Esophagus muscularis mucosa (tissue), 4 donors: Measurements from ENCODE around the gene PCDH17. TPM values are rescaled to one million over a fixed set of nuclear protein-coding genes. Genes with fewer than 3 reads are reported as not detected.

ENCODE experiments used
- DNase-seq: peaks from one replicate; pipeline ENCODE4 v3.0.0-alpha.2; 2017; ENCODE audit errors: extremely low spot score
- H3K27ac ChIP-seq, 4 donors: fragments of 200-600 bp; sonication (generic); replicated peaks in 1 of 4; 1 replicate in 3 of 4; 2 replicates in 1 of 4; pipeline ENCODE4 v1.5.1; 2016 to 2019; ENCODE audit warnings: mild to moderate bottlenecking in 1 of 4
- H3K27me3 ChIP-seq, 4 donors: fragments of 200-600 bp; sonication (generic); one replicate each; pipeline versions ENCODE4 v1.5.1 to v1.6.0; 2016 to 2019
- H3K36me3 ChIP-seq, 4 donors: fragments of 200-600 bp; sonication (generic); one replicate each; pipeline ENCODE4 v1.5.1; 2016 to 2019
- H3K4me1 ChIP-seq, 4 donors: fragments of 200-600 bp; sonication (generic); one replicate each; pipeline ENCODE4 v1.5.1; 2016 to 2019
- H3K4me3 ChIP-seq, 4 donors: fragments of 200-600 bp; sonication (generic); 1 replicate in 2 of 4; 2 replicates in 2 of 4; pipeline ENCODE4 v1.5.1; 2016 to 2019; ENCODE audit warnings: mild to moderate bottlenecking in 4 of 4, moderate library complexity in 1 of 4
- H3K9me3 ChIP-seq, 4 donors: fragments of 200-600 bp; sonication (generic); 1 replicate in 3 of 4; 2 replicates in 1 of 4; pipeline ENCODE4 v1.5.1; 2016 to 2019
- EP300 ChIP-seq: sonication (generic); formaldehyde crosslinking; IDR thresholded peaks from one replicate; pipeline ENCODE4 v1.6.1; 2017; ENCODE audit warnings: antibody characterized with exemption
- POLR2A ChIP-seq: fragments of 450-650 bp; IDR thresholded peaks from one replicate; pipeline ENCODE4 v1.6.1; 2017; ENCODE audit warnings: antibody characterized with exemption, moderate library complexity, mild to moderate bottlenecking, low read depth
- POLR2AphosphoS5 ChIP-seq, 2 donors: sonication (generic); formaldehyde crosslinking; IDR thresholded peaks; one replicate each; pipeline ENCODE4 v1.6.1; 2017; ENCODE audit warnings: antibody characterized with exemption in 2 of 2
- WGBS: methylation state at CpG from one replicate; pipeline ENCODE4 v1.1.5; 2018; 5-methylcytosine and 5-hydroxymethylcytosine counted together
- intact Hi-C: fragments of 100-400 bp; cut with DNase I; formaldehyde crosslinking; loops from one replicate; pipeline ENCODE4 v1.15.1; 2023
- total RNA-seq, 4 donors: library from RNA; depleted of rRNA; stranded (reverse); fragments of >200 nt; gene quantifications; one replicate each; pipeline versions ENCODE4 v1.1.0 to v1.2.1, GENCODE V29; 2016
- TF ChIP-seq, protein P1 (sequence below), 3 experiments: fragments of 200-600 bp in 2 of 3; fragments of 450-650 bp in 1 of 3; sonication (generic) in 2 of 3; IDR thresholded peaks; one replicate each; pipeline ENCODE4 v1.5.1; 2017 to 2019; ENCODE audit warnings: antibody characterized with exemption in 3 of 3, mild to moderate bottlenecking in 2 of 3, moderate library complexity in 1 of 3

The PCDH17 gene
- total RNA-seq, 4 donors from 2014 or later = 5.0 to 9.5 (median 8.3) TPM

DNA sequence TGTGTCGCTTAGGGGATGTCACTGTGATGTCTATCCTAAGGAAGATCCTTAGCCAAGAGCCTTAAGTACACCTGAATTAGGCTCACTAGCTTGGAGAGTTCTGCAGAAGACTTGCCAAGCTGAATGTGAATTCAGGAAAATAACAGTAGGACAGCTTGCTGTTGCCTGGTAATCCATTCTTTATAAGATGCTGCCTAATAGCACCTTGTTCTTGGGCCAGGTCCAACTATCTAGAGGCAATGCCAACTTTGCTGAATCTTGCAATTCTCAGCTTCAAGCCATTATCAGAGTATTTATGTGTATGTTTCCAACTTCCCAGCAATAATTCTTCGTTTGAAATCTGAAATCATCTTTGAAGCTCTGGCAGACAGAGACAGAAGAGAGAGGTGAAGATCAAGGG, 102.8 kb downstream of the PCDH17 start:
- no peak overlapping the region for H3K4me3 ChIP-seq
- no peaks in the 10 kb centered on the region for H3K9me3 ChIP-seq
- no peaks in the 10 kb centered on the region for H3K27me3 ChIP-seq
- TF ChIP-seq POLR2A = no peak
- no peak for TF ChIP-seq EP300
- TF ChIP-seq, protein P1, sequence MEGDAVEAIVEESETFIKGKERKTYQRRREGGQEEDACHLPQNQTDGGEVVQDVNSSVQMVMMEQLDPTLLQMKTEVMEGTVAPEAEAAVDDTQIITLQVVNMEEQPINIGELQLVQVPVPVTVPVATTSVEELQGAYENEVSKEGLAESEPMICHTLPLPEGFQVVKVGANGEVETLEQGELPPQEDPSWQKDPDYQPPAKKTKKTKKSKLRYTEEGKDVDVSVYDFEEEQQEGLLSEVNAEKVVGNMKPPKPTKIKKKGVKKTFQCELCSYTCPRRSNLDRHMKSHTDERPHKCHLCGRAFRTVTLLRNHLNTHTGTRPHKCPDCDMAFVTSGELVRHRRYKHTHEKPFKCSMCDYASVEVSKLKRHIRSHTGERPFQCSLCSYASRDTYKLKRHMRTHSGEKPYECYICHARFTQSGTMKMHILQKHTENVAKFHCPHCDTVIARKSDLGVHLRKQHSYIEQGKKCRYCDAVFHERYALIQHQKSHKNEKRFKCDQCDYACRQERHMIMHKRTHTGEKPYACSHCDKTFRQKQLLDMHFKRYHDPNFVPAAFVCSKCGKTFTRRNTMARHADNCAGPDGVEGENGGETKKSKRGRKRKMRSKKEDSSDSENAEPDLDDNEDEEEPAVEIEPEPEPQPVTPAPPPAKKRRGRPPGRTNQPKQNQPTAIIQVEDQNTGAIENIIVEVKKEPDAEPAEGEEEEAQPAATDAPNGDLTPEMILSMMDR (IDR thresholded peaks at IDR 0.05) = no peak
- TF ChIP-seq POLR2AphosphoS5 (IDR thresholded peaks at IDR 0.05) = no peak
- intact Hi-C loops = no loop called here
- DNase-seq = no peak
- H3K4me1 ChIP-seq = no peaks in the 10 kb centered on the region
- 51% methylated on average over 2 of the region's 2 CpGs for WGBS
- H3K36me3 ChIP-seq = no peaks in the 10 kb centered on the region
- no peak overlapping the region for H3K27ac ChIP-seq

DNA sequence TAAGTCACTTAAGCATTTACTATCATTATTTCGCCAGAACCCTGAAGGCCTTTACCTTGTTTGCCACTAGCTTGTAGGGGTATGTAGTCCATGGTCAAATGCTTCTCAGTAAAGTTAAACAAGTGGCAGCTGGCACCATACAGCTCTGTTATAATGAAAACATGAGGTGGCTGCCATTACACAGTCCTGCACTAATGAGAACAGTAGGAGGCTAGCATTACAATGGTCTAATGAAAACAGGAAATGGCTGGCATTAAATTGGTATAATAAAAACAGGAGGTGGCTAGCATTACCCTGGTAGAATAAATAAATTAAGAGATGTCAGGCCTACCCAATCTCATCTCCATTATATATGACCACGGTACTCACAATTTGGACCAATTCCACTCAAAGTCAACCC, 107.5 kb downstream of the PCDH17 start:
- no peak for TF ChIP-seq POLR2AphosphoS5 (IDR thresholded peaks at IDR 0.05)
- TF ChIP-seq, protein P1 (IDR thresholded peaks at IDR 0.05) = no peak
- TF ChIP-seq POLR2A = no peak
- TF ChIP-seq EP300 = no peak
- intact Hi-C loops = no loop called here
- WGBS = 70% methylated on average over 2 of the region's 2 CpGs
- no peaks in the 10 kb centered on the region for H3K36me3 ChIP-seq
- DNase-seq = no peak
- H3K4me3 ChIP-seq = no peak overlapping the region
- H3K27ac ChIP-seq = no peak overlapping the region
- H3K27me3 ChIP-seq = no peaks in the 10 kb centered on the region
- H3K9me3 ChIP-seq = no peaks in the 10 kb centered on the region
- no peaks in the 10 kb centered on the region for H3K4me1 ChIP-seq

DNA sequence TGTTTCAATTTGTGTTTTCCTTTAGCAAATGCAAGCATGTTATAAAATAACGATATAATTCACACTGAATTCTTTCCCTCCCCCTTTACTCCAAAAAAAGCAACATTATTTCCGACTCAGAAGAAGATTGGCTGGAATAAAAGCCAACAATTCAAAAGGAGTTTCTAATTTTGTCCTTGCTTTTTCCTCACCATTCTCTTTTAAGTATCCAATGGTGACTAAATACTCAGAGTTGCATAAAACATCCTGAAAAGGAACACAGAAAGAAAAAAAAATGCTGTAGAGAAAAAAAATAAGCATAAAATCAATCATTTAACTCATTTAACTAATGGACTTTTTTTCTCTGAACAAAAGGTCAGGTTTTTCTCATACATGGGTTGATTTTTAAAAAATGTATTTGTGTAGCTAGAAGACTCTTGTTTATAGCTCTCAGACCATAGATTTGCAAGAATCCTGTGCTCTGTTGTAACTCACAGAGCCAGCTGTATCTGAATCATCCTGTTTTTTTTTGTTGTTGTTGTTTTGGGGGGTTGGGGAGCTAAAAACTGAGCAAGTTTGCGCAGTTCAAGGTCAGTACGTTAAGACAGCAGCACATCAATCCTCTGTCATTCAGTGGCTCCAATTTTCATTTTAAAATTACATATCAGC, 108.1 kb downstream of the PCDH17 start:
- H3K4me3 ChIP-seq = no peak overlapping the region
- H3K9me3 ChIP-seq = no peaks in the 10 kb centered on the region
- H3K27ac ChIP-seq = no peak overlapping the region
- WGBS = 65% methylated on average over 4 of the region's 4 CpGs
- no peaks in the 10 kb centered on the region for H3K4me1 ChIP-seq
- TF ChIP-seq POLR2AphosphoS5 (IDR thresholded peaks at IDR 0.05) = no peak
- no peak for TF ChIP-seq EP300
- TF ChIP-seq, protein P1 (IDR thresholded peaks at IDR 0.05) = no peak
- TF ChIP-seq POLR2A = no peak
- intact Hi-C loops = no loop called here
- DNase-seq = no peak
- H3K27me3 ChIP-seq = no peaks in the 10 kb centered on the region
- no peaks in the 10 kb centered on the region for H3K36me3 ChIP-seq

DNA sequence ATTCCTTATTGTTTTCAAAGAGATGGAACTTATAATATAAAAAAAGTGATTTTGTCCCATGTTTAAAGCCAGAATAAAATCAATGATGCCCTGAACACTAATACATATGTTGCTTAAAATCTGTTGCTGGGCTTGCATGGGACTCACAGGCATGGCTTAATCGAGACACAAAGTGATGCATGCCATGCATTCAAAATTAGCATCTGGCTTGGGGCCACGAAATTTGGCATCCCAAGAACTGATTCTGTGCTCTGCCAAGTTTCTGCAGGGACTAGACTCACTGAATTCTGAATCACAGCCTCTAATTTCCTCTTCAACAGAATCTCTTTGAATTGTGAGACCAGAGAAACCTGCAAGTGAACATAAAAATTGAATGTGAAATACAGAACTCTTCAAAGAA, 109.2 kb downstream of the PCDH17 start:
- Histone ChIP-seq H3K36me3 (no peaks in the 10 kb centered on the region), H3K4me1 (no peaks in the 10 kb centered on the region), H3K4me3 (no peak overlapping the region), H3K9me3 (no peaks in the 10 kb centered on the region), H3K27me3 (no peaks in the 10 kb centered on the region), H3K27ac (no peak overlapping the region)
- 48% methylated on average over 2 of the region's 2 CpGs for WGBS
- intact Hi-C loops = no loop called here
- DNase-seq = no peak
- TF ChIP-seq POLR2AphosphoS5 (IDR thresholded peaks at IDR 0.05) (no peak), POLR2A (no peak), EP300 (no peak)
- TF ChIP-seq, protein P1 (IDR thresholded peaks at IDR 0.05) = no peak

DNA sequence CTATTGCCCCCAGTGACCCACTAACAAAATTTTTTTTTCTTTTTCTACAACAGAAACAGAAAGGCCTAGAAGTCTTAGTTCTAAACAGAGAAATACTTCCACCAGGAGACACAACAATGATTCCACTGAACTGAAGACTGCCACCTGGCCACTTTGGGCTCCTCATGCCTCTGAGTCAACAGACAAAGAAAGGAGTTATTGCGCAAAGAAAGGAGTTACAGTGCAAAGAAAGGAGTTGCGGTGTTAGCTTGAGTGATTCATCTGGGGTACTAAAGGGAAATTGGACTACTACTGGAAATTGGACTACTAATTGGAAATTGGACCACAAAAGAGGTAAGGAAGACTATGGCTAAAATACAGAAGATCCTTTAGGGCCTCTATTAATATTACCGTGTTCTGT, 116.6 kb downstream of the PCDH17 start:
- Histone ChIP-seq H3K27me3 (no peaks in the 10 kb centered on the region), H3K4me1 (no peaks in the 10 kb centered on the region), H3K9me3 (no peaks in the 10 kb centered on the region), H3K27ac (no peak overlapping the region), H3K36me3 (no peaks in the 10 kb centered on the region), H3K4me3 (no peak overlapping the region)
- no peak for TF ChIP-seq POLR2A
- TF ChIP-seq, protein P1 (IDR thresholded peaks at IDR 0.05) = no peak
- no peak for TF ChIP-seq EP300
- TF ChIP-seq POLR2AphosphoS5 (IDR thresholded peaks at IDR 0.05) = no peak
- intact Hi-C loops = no loop called here
- 90% methylated on average over 3 of the region's 3 CpGs for WGBS
- no peak for DNase-seq
